Measurements from ENCODE around the gene PWWP2A.

GRCh38 chr5:160082614-160083500, 36.4 kb downstream of the PWWP2A start:
- TF ChIP-seq CTCF (IDR thresholded peaks at IDR 0.05; ENCODE audit: borderline replicate concordance, extremely low read depth, low read length, poor library complexity, severe bottlenecking) (no peak), EZH2 (IDR thresholded peaks at IDR 0.05; ENCODE audit: borderline replicate concordance, low read depth, low read length, severe bottlenecking) (no peak)
